Measurements from ENCODE around the gene ENG. TPM values are rescaled to one million over a fixed set of nuclear protein-coding genes. Genes with fewer than 3 reads are reported as not detected.

Gene ENG
- total RNA-seq, 1 experiment from 2014 or later = 0.76 TPM

GRCh38 chr9:127847178-127847510 is 7.3 kb downstream of the ENG start:
- intact Hi-C loops (cut with micrococcal nuclease) = no loop called here
- H2AFZ ChIP-seq (ENCODE audit: low read depth, low read length, poor library complexity, severe bottlenecking) = no peak overlapping the region
- H3K4me2 ChIP-seq (ENCODE audit: low read length) = no peak overlapping the region
- ATAC-seq (no peak), DNase-seq (ENCODE audit: low read depth, low spot score) (no peak)
- no peak overlapping the region for H3K9ac ChIP-seq (ENCODE audit: low read length)
- H3K4me3 ChIP-seq (replicated peaks in 1 of 2; ENCODE audit: low read depth in 1 of 2, low read length in 2 of 2) = no peak overlapping the region
- no peaks in the 10 kb centered on the region for H3K4me1 ChIP-seq (ENCODE audit: control insufficient read depth in 1 of 2, insufficient read depth in 2 of 2, low read length in 2 of 2)
- BruUV-seq (replicated peaks) = no TSS peak
- RAD21 ChIA-PET (ENCODE audit: low non-redundant PET in 1 of 2, low total read pairs in 2 of 2, uncharacterized antibody in 2 of 2, unreplicated experiment in 2 of 2) = no interaction called here
- TF ChIP-seq RAD21 (IDR thresholded peaks at IDR 0.05; ENCODE audit: low read depth) = no peak
- TF ChIP-seq YY1 (IDR thresholded peaks at IDR 0.05; ENCODE audit: extremely low read depth, insufficient replicate concordance, low read depth, low read length) = no peak
- TF ChIP-seq ZFX (IDR thresholded peaks at IDR 0.05) = no peak
- TF ChIP-seq TCF7L2 (IDR thresholded peaks at IDR 0.05; ENCODE audit: borderline replicate concordance, extremely low read depth, insufficient read depth, insufficient read length) = no peak
- TF ChIP-seq CTCF (IDR thresholded peaks at IDR 0.05 in 2 of 3, conservative IDR thresholded peaks at IDR 0.05 in 1 of 3; ENCODE audit: borderline replicate concordance in 1 of 3, insufficient read depth in 1 of 3, low read depth in 2 of 3, low read length in 2 of 3) = no peak
- no peak for TF ChIP-seq FOSL1 (IDR thresholded peaks at IDR 0.05; ENCODE audit: low read depth)
- no peak for TF ChIP-seq CBX3 (IDR thresholded peaks at IDR 0.05; ENCODE audit: low read depth)
- TF ChIP-seq EGR1 (IDR thresholded peaks at IDR 0.05; ENCODE audit: low read depth) = no peak
- no peak for TF ChIP-seq ATF3 (IDR thresholded peaks at IDR 0.05)
- TF ChIP-seq ELF1 (IDR thresholded peaks at IDR 0.05; ENCODE audit: borderline replicate concordance, low read depth) = no peak
- TF ChIP-seq EZH2phosphoT487 (IDR thresholded peaks at IDR 0.05; ENCODE audit: borderline replicate concordance) = no peak
- TF ChIP-seq ZNF274 (IDR thresholded peaks at IDR 0.05; ENCODE audit: low read depth, low read length) = no peak
- TF ChIP-seq POLR2A (IDR thresholded peaks at IDR 0.05; ENCODE audit: borderline replicate concordance, extremely low read depth, insufficient read depth, insufficient read length) = no peak
- TF ChIP-seq SRF (IDR thresholded peaks at IDR 0.05; ENCODE audit: low read depth) = no peak
- TF ChIP-seq CEBPB (IDR thresholded peaks at IDR 0.05; ENCODE audit: low read depth) = no peak
- TF ChIP-seq REST (IDR thresholded peaks at IDR 0.05; ENCODE audit: low read depth) = no peak
- TF ChIP-seq MAX (IDR thresholded peaks at IDR 0.05) = no peak
- TF ChIP-seq SP1 (IDR thresholded peaks at IDR 0.05; ENCODE audit: low read depth) = no peak
- no peak for TF ChIP-seq POLR2AphosphoS5 (IDR thresholded peaks at IDR 0.05; ENCODE audit: low read depth, low read length)
- no peak overlapping the region for H3K27ac ChIP-seq (ENCODE audit: low read depth, low read length)
- H4K20me1 ChIP-seq (ENCODE audit: insufficient read depth) = no peaks in the 10 kb centered on the region
- POLR2A ChIA-PET = no interaction called here
- H3K79me2 ChIP-seq (ENCODE audit: insufficient read depth, low read length) = no peaks in the 10 kb centered on the region
- H3K36me3 ChIP-seq (ENCODE audit: control insufficient read depth in 1 of 2, insufficient read depth in 2 of 2, low read length in 2 of 2) = no peaks in the 10 kb centered on the region
- no peaks in the 10 kb centered on the region for H3K9me2 ChIP-seq (ENCODE audit: insufficient read depth)
- no peaks in the 10 kb centered on the region for H3K27me3 ChIP-seq (ENCODE audit: insufficient read depth, low read length)
- CTCF ChIA-PET = no interaction called here
- peaks cover 3 to 11% of the 10 kb centered on the region in 2 experiments; a peak in 2 of 4 replicates for H3K9me3 ChIP-seq (ENCODE audit: control insufficient read depth in 1 of 2, insufficient read depth in 1 of 2, low read depth in 1 of 2, low read length in 2 of 2)
